ENCODE measurements around the gene ZDHHC14.

GRCh38 chr6:157584036-157584435, 203.0 kb downstream of the ZDHHC14 start:
- no peak for TF ChIP-seq CTCF (IDR thresholded peaks at IDR 0.05)
- TF ChIP-seq POLR2A (IDR thresholded peaks at IDR 0.05): no peak

Measured in body of pancreas (tissue), 4 donors.